Endothelial cell of umbilical vein (primary cell): ENCODE data around the gene BAD. TPM values are rescaled to one million over a fixed set of nuclear protein-coding genes. Genes with fewer than 3 reads are reported as not detected.

Experiments
- BruUV-seq: library from RNA; stranded (reverse); fragments of 400-500 nt; replicated peaks from 2 replicates; lab custom pipeline; 2021; lab: Mats Ljungman, UMichigan
- CTCF ChIA-PET: fragments of 300-600, 350-600 bp; sonication (Branson Sonifier 250); formaldehyde crosslinking; loops from one replicate; lab custom pipeline; 2021; ENCODE audit warnings: antibody characterized with exemption, inconsistent platforms; lab: Charles Lee
- POLR2A ChIA-PET: fragments of 300-600, 350-600 bp; sonication (Branson Sonifier 250); formaldehyde crosslinking; loops from one replicate; lab custom pipeline; 2021; ENCODE audit warnings: antibody characterized with exemption, inconsistent platforms; lab: Charles Lee
- DNase-seq: peaks from one replicate; pipeline ENCODE4 v3.0.0-alpha.2; 2011; ENCODE audit warnings: low read depth, low spot score
- FAIRE-seq: peaks from 2 replicates; lab custom pipeline; 2011; peaks lifted over from hg19 to GRCh38; lab: Jason Lieb, UNC
- H2AFZ ChIP-seq: 2 replicates; pipeline ENCODE4 v1.6.0; 2012; ENCODE audit warnings: low read depth, low read length, control low read depth, inconsistent platforms
- H3K27ac ChIP-seq: 2 replicates; pipeline ENCODE4 v1.5.1; 2011; ENCODE audit warnings: low read depth, mild to moderate bottlenecking, control low read depth, low read length, moderate library complexity; ENCODE audit not compliant: insufficient read depth
- H3K27me3 ChIP-seq, 2 experiments: 2 replicates each; pipeline versions ENCODE4 v1.6.0 to v1.6.1; 2011; ENCODE audit warnings: low read length in 2 of 2, mixed read lengths in 1 of 2; ENCODE audit not compliant: control insufficient read depth in 2 of 2, insufficient read depth in 2 of 2
- H3K36me3 ChIP-seq, 2 experiments: 2 replicates in 1 of 2; 3 replicates in 1 of 2; pipeline ENCODE4 v1.5.1; 2011; ENCODE audit warnings: low read length in 2 of 2, mild to moderate bottlenecking in 1 of 2, moderate library complexity in 1 of 2; ENCODE audit not compliant: control insufficient read depth in 2 of 2, insufficient read depth in 2 of 2; ENCODE audit errors: extremely low read depth in 1 of 2
- H3K4me1 ChIP-seq: 3 replicates; pipeline ENCODE4 v1.5.1; 2011; ENCODE audit warnings: mild to moderate bottlenecking, low read length; ENCODE audit not compliant: control insufficient read depth, insufficient read depth; ENCODE audit errors: extremely low read depth
- H3K4me2 ChIP-seq: 2 replicates; pipeline ENCODE4 v1.6.1; 2011; ENCODE audit warnings: low read length, control low read depth, mixed read lengths; ENCODE audit not compliant: insufficient read depth
- H3K4me3 ChIP-seq, 3 experiments: fragments of 200-600 bp in 1 of 3; sonication (generic), shearing (Covaris generic) in 1 of 3; replicated peaks in 1 of 3; 2 replicates each; pipeline ENCODE4 v1.5.1; 2011 to 2016; ENCODE audit warnings: control low read depth in 3 of 3, low read length in 3 of 3, mild to moderate bottlenecking in 2 of 3, inconsistent platforms in 1 of 3, low read depth in 1 of 3, moderate library complexity in 1 of 3; ENCODE audit not compliant: insufficient read depth in 1 of 3
- H3K79me2 ChIP-seq: 2 replicates; pipeline ENCODE4 v1.6.0; 2012; ENCODE audit warnings: low read length, inconsistent platforms; ENCODE audit not compliant: control insufficient read depth, insufficient read depth
- H3K9ac ChIP-seq: replicated peaks from 2 replicates; pipeline ENCODE3; 2011; ENCODE audit warnings: low read length, control low read depth; ENCODE audit not compliant: insufficient read depth; ENCODE audit errors: extremely low read depth
- H3K9me1 ChIP-seq: replicated peaks from 3 replicates; pipeline ENCODE4 v1.6.0; 2011; ENCODE audit warnings: mild to moderate bottlenecking, low read length; ENCODE audit not compliant: control insufficient read depth, insufficient read depth; ENCODE audit errors: extremely low read depth
- H3K9me3 ChIP-seq: replicated peaks from 2 replicates; pipeline ENCODE4 v1.5.1; 2012; ENCODE audit warnings: low read length, inconsistent platforms; ENCODE audit not compliant: control insufficient read depth, insufficient read depth
- H4K20me1 ChIP-seq: replicated peaks from 2 replicates; pipeline ENCODE3; 2011; ENCODE audit warnings: mild to moderate bottlenecking, low read length; ENCODE audit not compliant: control insufficient read depth, insufficient read depth; ENCODE audit errors: extremely low read depth
- GATA2 ChIP-seq: IDR thresholded peaks from 2 replicates; pipeline ENCODE4 v1.7.0; 2011; ENCODE audit warnings: low read depth, mild to moderate bottlenecking, moderate library complexity, mixed read lengths, low read length; ENCODE audit not compliant: insufficient read length, insufficient read depth
- JUN ChIP-seq: IDR thresholded peaks from 2 replicates; pipeline ENCODE4 v1.6.1; 2011; ENCODE audit warnings: borderline replicate concordance, low read depth; ENCODE audit not compliant: insufficient read length, insufficient read depth
- MYC ChIP-seq: IDR thresholded peaks from one replicate; pipeline ENCODE4 v1.6.1; 2011; ENCODE audit warnings: mild to moderate bottlenecking, low read depth, low read length
- POLR2A ChIP-seq: IDR thresholded peaks from 2 replicates; pipeline ENCODE4 v1.6.1; 2012; ENCODE audit warnings: low read depth, mild to moderate bottlenecking, control low read depth, low read length
- dilution Hi-C: fragments of 300-500 bp; cut with MboI; formaldehyde crosslinking; loops from one replicate; pipeline ENCODE4 v1.15.0; 2019; ENCODE audit warnings: low sequenced_read_pairs; ENCODE audit not compliant: extremely low pct_ligation_motif_present
- intact Hi-C: fragments of 100-400 bp; cut with micrococcal nuclease; formaldehyde crosslinking; loops from one replicate; pipeline ENCODE4 v1.10.0; 2022
- polyA plus RNA-seq, 4 experiments: library from polyadenylated mRNA; depleted of rRNA in 3 of 4; stranded (reverse) in 3 of 4; unstranded in 1 of 4; fragments of >200 nt; gene quantifications; 2 replicates each; pipeline versions ENCODE4 v1.2.1 to v1.2.3, GENCODE V29; 2011 to 2012; ENCODE audit warnings: missing spikeins in 1 of 4
- total RNA-seq: library from RNA; stranded (reverse); gene quantifications from 2 replicates; pipeline ENCODE4 v1.2.3, GENCODE V29; 2021
- TF ChIP-seq, protein P1 (sequence below): IDR thresholded peaks from 2 replicates; pipeline ENCODE4 v1.6.1; 2011; ENCODE audit not compliant: insufficient read depth, insufficient read length
- TF ChIP-seq, protein P2 (sequence below), 2 donors: IDR thresholded peaks; 1 replicate in 1 of 2; 2 replicates in 1 of 2; pipeline ENCODE4 v1.5.1; 2011; ENCODE audit warnings: low read length in 2 of 2, mild to moderate bottlenecking in 2 of 2, moderate library complexity in 2 of 2, control low read depth in 1 of 2, inconsistent platforms in 1 of 2, low read depth in 1 of 2; ENCODE audit not compliant: insufficient read depth in 1 of 2; ENCODE audit errors: extremely low read depth in 1 of 2

Gene BAD
- total and polyA plus RNA-seq, 2 donors (not counting 3 experiments of a cell fraction or from before 2014, with no cell fraction given) = 65.3 to 88.0 TPM

DNA sequence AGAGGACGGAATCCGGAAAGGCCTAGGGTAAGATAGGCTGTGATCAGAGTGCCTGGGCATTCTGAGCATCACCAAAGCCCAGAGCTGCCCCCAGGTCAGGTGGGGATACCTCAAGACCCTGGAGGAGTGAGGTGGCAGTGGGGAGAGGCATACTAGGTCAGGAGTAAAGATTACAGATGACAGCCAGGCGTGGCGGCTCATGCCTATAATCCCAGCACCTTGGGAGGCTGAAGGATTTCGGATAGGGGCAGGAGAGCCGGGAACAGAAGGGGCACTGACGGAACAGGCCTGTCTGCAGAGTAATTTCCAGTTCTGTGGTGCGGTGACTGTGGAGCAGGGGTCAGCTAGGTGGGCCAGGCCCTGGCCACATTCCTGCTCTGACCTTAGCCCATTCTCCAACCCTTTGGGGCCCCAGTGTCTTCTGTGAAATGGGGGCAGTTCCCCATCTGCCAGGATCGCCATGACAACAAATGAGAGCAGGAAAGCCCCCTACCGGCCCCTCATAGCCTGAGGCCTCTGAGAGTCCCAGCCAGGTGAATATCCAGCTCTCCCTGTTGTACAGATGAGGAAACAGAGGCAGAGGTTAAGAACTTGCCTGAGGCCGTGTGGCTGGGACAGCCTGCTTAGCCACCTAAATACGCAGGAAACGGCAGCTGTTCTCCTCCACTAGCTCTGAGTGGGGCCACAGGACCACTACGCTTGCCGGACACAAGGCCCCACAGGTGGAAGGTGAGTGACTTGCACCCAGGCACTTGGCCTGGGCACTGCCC, 9.2 kb downstream of the BAD start:
- Histone ChIP-seq H3K27ac (no peak overlapping the region), H2AFZ (no peak overlapping the region), H3K79me2 (no peaks in the 10 kb centered on the region), H3K9me3 (no peaks in the 10 kb centered on the region), H4K20me1 (no peaks in the 10 kb centered on the region), H3K27me3 (no peaks in the 10 kb centered on the region), H3K4me3 (no peak overlapping the region), H3K4me2 (no peak overlapping the region), H3K9ac (no peak overlapping the region), H3K9me1 (no peaks in the 10 kb centered on the region), H3K4me1 (peaks cover 4% of the 10 kb centered on the region), H3K36me3 (peaks cover 2 to 16% of the 10 kb centered on the region in 2 experiments)
- FAIRE-seq (no peak), DNase-seq (no peak)
- CTCF ChIA-PET = interaction anchor here (1.3 to 4.4 kb wide), 2 partner anchors 26 to 80 kb away, joined by 3 to 20 read pairs; partner anchors contain the start of gene CATSPERZ
- no TSS peak for BruUV-seq
- dilution Hi-C loops = no loop called here
- intact Hi-C loops = no loop called here
- POLR2A ChIA-PET = no interaction called here
- TF ChIP-seq, protein P1, sequence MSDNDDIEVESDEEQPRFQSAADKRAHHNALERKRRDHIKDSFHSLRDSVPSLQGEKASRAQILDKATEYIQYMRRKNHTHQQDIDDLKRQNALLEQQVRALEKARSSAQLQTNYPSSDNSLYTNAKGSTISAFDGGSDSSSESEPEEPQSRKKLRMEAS = no peak
- TF ChIP-seq GATA2 (no peak), JUN (no peak), POLR2A (no peak), MYC (no peak)
- TF ChIP-seq, protein P2, sequence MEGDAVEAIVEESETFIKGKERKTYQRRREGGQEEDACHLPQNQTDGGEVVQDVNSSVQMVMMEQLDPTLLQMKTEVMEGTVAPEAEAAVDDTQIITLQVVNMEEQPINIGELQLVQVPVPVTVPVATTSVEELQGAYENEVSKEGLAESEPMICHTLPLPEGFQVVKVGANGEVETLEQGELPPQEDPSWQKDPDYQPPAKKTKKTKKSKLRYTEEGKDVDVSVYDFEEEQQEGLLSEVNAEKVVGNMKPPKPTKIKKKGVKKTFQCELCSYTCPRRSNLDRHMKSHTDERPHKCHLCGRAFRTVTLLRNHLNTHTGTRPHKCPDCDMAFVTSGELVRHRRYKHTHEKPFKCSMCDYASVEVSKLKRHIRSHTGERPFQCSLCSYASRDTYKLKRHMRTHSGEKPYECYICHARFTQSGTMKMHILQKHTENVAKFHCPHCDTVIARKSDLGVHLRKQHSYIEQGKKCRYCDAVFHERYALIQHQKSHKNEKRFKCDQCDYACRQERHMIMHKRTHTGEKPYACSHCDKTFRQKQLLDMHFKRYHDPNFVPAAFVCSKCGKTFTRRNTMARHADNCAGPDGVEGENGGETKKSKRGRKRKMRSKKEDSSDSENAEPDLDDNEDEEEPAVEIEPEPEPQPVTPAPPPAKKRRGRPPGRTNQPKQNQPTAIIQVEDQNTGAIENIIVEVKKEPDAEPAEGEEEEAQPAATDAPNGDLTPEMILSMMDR (IDR thresholded peaks at IDR 0.05; ENCODE audit: extremely low read depth in 1 of 2, insufficient read depth in 1 of 2, low read depth in 1 of 2, low read length in 2 of 2) = no peak
